LNCAP (cell line): Measurements from ENCODE around the gene AREG.

ENCODE experiments used
- TF ChIP-seq, protein P1 (sequence below): fragments of 450-650 bp; IDR thresholded peaks from 2 replicates; pipeline ENCODE4 v1.5.1; 2017; ENCODE audit warnings: mild to moderate bottlenecking

AREG gene

DNA sequence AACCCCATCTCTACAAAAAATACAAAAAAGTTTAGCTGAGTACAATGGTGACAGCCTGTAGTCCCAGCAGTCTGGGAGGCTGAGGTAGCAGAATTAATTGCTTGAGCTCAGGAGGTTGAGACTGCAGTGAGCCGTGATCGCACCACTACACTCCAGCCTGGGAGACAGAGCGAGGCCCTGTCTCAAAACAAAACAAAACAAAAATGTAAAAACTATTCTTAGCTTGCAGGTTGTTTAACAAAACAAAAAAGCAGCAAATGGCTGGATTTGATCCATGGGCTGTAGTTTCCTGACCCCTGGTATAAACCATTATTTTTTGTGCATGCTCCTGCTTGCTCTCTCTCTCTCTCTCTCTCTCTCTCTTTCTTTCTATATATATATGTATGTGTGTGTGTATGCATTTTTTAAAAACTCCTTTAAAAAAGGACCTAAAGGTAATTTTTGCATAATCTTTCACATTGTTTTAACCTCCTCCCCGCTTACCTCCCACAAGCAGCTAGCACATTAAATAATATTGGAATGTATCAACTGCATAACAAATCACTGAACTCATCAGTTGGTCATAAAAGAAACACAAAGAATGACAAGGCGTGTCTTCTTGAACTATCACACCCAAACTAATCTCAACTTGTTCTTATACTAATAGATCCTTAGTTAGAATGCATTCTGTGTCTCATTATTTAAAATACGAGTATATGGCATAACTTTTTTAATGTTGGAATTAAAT is 4.8 kb downstream of the AREG start:
- TF ChIP-seq, protein P1, sequence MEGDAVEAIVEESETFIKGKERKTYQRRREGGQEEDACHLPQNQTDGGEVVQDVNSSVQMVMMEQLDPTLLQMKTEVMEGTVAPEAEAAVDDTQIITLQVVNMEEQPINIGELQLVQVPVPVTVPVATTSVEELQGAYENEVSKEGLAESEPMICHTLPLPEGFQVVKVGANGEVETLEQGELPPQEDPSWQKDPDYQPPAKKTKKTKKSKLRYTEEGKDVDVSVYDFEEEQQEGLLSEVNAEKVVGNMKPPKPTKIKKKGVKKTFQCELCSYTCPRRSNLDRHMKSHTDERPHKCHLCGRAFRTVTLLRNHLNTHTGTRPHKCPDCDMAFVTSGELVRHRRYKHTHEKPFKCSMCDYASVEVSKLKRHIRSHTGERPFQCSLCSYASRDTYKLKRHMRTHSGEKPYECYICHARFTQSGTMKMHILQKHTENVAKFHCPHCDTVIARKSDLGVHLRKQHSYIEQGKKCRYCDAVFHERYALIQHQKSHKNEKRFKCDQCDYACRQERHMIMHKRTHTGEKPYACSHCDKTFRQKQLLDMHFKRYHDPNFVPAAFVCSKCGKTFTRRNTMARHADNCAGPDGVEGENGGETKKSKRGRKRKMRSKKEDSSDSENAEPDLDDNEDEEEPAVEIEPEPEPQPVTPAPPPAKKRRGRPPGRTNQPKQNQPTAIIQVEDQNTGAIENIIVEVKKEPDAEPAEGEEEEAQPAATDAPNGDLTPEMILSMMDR: no peak

- TF ChIP-seq, protein P1: no peak
Measured at GRCh38 chr4:74450298-74450683, 5.4 kb downstream of the AREG start.

DNA sequence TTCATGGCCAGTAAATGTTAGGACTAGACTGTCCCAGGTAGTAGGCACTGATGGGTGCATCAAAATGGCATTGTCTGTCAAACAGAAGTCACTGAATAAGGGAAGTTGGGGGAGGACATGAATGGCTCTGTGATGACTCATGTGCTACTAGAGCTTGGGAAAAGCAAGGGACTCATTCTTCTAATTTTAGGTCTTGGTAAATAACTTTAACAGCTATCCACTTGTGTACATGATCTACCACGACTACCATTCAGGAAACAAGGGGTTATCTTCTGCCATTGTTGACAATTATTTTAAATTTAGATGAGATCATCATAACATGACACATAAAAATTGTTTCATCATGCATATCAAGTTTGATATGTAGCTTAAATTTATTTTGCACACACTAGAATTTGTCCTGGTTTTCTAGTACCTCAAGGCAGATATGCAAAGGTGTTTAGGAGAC is 6.3 kb downstream of the AREG start:
- TF ChIP-seq, protein P1: no peak

GRCh38 chr4:74453037-74453635 is 8.2 kb downstream of the AREG start:
- TF ChIP-seq, protein P1: no peak

DNA sequence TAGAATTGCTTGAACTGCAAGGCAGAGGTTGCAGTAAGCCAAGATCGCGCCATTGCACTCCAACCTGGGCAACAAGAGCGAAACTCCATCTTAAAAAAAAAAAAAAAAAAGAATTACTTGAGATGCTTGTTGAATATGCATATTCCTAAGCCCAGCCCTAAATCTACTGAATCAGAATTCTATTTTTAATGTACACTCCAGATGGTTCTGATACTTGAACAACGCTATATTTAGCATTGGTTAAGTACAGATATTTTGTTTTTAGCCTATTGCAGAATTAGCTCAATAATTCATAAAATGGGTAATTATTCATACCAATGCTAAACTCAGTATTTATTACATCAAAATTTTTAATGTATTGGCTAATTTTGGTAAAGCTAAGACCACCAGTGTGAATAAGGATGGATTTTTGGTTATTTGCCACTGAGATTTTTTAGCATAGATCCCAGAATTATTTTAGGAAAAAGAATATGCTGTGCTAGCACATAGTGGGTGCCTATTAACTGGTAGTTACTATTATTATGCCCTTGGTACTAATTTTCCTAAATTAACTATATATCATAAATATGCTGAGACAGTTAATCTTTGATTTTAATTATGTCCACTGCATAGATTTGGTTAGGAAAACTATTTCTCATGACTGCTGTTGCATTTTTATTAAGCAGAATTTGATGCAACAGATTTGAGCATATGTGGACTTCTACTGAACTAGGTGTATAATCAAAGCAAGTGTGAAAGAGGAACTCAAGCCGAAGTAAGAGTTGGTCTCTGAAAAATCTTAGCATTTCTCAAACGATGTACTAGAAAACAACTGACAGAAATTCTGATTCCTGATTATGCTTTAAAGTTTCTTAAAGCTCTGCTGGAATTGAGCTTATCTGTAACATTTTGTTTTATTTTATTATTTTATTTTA is 9.2 kb downstream of the AREG start:
- TF ChIP-seq, protein P1: no peak

DNA sequence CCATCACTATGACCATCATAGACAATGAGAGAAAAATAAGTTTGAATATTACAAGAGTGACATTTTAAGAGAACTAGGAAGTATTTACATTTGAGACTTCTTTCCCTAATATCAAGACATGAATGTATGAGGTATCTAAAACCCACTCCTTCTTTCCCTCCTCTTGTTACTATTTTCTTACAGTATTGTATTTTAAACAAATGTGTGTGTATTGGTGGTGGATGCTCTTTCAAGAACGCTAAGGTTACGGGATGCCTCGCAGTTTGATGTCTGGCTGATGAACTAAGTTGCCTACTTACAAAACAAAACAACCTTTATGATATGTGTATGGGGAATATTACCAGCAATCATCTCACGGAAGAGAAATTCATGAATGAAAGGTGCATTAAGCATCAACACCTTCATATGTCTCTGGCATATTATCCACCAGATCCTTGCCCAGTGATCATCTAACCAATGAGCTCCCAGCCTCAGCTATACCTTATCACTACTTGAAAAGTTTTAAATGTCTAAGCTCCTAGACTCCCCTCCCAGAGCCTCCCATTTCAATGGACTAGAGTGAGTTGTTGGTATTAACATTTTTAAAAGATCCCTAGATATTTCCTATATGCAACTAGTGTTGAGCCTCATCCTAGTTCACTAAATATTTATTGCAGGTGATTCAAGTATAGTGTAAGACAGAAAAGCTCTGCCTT is 10.6 kb downstream of the AREG start:
- TF ChIP-seq, protein P1: no peak

- TF ChIP-seq, protein P1: no peak
Measured at GRCh38 chr4:74456056-74456744, 11.3 kb downstream of the AREG start.
